HG02588 (cell line): ENCODE data around the gene HSPE1.
"Not testable (repeated sequence)": the region's sequence is repeated elsewhere in the genome, so short reads cannot be mapped to it uniquely, and the experiment has no call there.

Source experiments
- ATAC-seq: cut with Tn5 transposase; IDR thresholded peaks from one replicate; pipeline ENCODE4 v1.9.1; 2021; ENCODE audit warnings: mild to moderate bottlenecking, moderate library complexity; ENCODE audit not compliant: unreplicated experiment

HSPE1 gene

DNA sequence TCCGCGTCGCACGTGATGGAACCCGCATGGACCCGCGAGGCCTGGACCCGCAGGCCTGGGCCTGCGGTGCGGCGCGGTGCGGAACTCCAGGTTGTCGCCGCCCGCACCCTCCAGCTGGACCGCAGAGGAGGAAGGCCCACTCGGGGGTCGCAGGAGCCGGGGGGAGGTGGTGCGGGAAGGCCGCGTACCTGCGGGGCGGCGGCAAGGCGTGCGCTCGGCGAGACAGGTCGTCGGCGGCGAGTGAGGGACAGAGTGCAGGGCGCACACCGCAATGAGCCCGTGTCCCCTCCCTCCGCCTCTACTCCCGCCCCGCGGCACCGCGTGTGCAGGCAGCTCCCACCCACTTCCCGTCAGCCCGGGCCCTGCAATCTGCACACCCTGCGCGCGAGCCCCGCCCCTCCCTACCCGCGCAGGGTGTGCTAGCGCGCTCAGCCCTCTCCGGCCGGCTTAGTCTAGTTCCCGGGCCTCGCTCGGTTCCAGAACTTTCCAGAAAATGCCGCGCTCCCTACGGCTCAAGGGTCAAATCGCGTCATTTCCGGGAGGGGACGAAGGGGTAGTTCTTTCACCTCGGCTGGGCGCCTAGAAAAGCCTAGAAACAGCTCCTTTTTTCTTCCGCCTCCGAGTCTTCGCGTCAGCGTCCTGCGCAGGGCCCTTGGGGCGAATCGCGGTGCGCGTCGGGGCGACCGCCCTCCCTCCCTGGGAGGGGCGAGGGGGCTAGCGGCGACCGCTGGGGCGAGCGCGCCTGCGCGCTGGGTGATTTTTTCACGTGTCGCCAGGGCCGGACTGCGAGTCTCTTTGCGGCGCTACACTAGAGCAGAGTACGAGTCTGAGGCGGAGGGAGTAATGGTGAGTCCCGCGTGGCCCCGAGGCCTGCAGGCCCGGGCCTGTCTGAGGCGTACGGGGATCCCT is at the start of gene HSPE1, which contains the start of gene HSPD1:
Gene HSPE1 (plus strand): TSS at position 786 of the 909 bp plus-strand sequence. CDS start 58 bp downstream, at position 844.
Gene HSPD1 (minus strand): TSS at position 247 of the 909 bp plus-strand sequence. CDS start 992 bp downstream, outside the sequence.
- peak; percentile 80 for ATAC-seq

DNA sequence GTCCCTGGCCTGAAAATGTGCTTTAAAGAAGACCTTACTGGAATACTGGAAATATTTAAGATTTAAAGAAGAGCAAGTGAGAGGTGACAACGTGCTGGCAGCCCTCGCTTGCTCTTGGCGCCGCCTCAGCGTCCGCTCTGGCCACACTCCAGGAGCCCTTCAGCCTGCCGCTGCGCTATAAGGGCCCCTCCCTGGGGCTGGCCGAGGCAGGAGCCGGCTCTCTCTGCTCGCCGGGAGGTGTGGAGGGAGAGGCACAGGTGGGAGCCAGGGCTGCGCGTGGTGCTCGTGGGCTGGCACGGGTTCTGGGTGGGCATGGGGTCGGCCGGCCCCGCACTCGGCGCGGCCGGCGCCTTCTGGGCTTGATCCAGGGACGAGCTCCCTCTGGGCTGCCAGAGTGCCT is 49.7 kb upstream of the HSPE1 start:
- ATAC-seq = no peak

DNA sequence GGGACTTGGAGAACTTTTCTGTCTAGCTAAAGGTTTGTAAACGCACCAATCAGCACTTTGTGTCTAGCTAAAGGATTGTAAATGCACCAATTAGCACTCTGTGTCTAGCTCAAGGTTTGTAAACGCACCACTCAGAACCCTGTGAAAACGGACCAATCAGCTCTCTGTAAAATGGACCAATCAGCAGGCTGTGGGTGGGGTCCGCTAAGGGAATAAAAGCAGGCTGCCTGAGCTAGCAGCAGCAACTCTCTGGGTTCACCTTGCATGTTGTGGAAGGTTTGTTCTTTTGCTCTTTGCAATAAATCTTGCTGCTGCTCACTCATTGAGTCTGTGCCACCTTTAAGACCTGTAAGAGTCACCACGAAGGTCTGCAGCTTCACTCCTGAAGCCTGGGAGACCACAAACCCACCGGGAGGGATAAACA is 49.2 kb upstream of the HSPE1 start:
- ATAC-seq = not testable (repeated sequence)

DNA sequence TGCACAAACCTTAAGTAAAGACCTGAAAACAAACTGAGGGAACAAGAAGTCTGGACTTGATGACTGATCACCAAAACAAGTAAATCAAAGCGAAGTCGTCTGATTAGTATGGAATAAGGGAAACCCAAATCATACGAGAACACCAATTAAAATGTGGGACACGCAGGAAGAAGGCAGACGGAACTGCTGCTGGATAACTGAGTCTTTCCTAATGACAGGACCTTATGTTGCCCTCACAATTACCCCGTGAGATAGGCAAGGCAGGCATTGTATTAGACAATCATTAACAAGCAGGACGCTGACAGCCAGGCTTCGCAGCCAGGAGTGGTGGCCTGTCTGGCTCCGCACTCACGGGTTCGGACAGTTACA is 47.4 kb upstream of the HSPE1 start:
- ATAC-seq = no peak

DNA sequence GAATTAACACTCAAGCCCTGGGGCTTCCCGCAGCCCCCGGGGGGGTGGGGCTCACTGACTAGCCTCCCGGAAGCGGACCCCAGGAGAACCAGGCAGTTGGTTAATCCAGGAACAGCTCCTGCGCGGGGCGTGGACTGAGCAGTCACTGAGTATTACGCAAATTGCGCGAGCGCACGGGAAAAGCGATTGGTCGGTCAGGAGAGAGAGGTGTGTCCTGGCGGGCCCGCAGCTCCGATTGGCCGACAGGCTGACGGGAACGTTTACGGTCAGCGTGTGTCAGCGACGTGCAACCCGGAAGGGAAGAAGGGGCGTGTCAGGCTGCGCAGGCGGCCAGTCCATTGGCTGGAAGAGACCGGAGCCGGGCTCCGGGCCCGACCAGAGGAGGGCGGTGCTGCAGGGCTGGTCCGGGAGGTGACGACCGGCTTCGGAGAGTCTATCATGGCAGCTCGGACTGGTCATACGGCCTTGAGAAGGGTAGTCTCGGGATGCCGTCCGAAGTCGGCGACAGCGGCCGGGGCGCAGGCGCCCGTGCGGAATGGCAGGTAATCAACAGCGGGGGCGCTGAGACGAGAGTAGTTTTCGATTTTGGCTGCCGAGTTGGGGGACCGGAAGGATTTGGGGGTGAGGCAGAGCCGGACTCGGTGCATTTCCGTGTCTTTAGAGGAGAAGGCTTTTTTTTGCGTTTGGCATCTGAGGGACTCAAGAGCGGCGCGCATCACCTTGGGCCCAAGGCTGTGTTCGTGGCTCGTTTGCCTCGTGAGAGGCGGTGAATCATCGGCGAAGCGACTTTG is 46.9 kb upstream of the HSPE1 start, which contains the start of gene COQ10B:
Gene COQ10B (plus strand): TSS at position 430 of the 791 bp plus-strand sequence. CDS start 9 bp downstream, at position 439.
- ATAC-seq = peak; percentile 93

DNA sequence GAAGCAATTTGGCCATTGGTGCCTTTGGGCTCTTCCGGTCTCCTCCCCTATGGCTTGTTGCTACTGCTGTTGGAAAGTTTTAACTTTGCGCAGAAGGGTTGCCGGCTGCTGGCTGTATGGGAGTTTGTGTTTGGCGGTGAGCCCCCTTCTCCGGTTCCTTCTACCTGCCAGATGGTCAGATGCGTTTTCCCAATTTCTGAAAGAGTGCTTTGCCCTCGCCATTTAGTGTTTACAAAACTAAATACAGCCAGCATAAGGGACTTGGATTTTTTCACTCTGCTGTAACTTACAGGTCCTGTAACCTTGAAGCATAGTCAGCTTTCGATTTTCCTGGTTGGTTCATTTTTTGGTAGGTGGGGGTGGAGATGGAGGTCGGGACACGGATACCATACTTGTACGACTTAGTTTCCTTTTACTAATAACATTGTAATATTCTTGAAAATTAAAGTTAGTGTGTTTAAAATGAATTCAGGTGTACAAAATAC is 46.2 kb upstream of the HSPE1 start:
- peak; percentile 22 for ATAC-seq

DNA sequence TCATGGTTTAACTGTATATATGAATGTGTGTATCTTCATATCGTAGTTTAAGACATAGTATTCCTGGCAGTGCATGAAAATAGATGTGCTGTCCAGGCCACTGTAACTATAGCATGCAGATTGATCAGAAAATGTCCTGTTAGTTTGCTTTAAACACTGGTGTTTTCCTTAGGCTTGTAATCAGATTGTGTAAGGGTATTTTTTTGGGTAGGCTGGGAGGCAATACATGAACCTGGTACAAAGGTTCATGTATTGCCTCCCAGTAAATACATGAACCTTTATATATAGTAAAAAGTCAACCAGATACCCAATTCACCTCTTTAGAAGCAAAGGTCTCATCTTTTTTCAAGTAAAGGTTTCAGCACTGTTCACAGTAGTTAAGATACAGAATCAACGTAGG is 45.3 kb upstream of the HSPE1 start:
- no peak for ATAC-seq

DNA sequence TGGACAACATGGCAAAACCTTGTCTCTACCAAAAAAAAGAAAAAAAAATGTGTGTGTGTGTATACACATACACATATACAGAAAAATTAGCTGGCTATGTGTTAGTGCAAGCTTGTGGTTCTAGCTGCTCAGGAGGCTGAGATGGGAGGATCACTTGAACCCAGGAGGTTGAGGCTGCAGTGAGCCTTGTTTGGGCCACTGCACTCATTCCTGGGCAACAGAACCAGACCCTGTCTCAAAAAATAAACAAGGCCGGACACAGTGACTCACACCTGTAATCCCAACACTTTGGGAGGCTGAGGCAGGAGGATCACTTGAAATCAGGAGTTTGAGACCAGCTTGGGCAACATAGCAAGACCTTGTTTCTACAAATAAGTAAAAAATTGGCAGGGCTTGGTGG is 44.8 kb upstream of the HSPE1 start:
- ATAC-seq = no peak

DNA sequence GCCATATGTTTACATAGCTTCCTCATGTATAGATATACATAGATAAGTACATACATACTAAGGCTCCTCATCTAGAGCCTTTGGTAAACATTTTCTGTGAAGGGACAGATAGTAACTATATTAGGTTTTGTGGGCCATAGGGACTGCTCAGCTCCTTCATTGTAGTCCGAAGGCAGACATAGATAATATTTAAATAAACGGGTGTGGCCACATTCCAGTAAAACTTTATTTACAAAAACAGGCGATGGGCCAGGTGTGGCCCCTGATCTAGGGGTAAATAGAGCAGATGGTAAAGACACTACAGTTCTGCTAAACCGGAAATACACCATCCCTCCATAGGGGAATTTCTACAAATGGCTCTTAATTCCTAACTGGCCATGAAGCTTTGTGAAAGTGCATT is 39.5 kb upstream of the HSPE1 start:
- ATAC-seq = no peak

DNA sequence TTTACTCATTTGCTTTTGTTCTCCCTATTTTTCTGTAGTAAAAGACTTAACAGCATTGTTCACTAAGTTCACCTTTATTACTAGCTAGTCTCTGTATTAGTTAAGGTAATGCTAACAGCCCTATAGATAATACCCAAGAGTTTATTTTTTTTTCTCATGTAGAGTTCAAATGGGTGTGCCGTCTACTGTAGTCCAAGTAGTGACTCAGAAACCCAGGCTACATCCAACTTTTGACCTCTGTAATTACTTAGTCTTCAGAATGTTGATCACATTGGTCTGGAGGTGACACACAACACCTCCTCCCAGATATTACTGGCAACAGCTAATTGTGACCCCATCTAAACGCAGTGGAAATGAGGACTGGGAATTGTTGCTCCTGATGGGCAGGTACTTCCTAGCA is 39.1 kb upstream of the HSPE1 start:
- no peak for ATAC-seq

DNA sequence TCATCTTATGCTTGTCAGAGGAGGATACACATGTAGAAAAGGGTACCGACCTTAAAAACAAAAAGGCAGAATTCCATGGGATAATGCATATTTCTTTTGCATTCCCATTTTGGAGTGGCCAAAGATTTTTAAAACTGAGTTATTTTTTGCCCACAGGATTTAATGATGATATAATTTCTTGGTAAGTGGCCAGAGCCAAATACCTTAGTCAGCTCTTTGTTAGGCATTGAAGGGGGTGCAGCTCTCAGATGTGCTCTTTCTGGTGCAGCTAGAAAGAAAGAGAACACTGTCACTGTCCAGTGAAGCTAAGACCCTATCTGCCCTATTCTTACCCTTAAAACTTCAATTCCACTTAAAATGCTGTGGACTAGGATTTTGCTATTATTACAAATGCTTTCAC is 36.0 kb upstream of the HSPE1 start:
- no peak for ATAC-seq

DNA sequence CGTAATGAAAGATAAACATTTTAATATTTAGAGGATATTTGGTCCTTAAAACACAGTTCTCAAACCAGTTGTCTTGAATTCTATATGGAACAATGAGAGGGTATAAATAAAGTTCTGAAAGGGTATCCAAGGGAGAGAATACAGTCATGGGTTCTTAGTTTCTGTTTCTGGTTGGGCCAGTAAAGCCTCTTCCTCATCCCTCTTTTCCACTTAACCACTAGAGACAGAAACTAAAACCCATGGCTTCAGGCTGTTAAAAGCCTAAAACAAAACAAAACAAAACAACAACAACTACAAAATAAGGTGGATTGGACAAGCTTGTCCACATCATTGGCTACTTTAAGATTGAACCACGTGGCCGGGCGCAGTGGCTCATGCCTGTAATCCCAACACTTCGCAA is 28.0 kb upstream of the HSPE1 start:
- no peak for ATAC-seq

DNA sequence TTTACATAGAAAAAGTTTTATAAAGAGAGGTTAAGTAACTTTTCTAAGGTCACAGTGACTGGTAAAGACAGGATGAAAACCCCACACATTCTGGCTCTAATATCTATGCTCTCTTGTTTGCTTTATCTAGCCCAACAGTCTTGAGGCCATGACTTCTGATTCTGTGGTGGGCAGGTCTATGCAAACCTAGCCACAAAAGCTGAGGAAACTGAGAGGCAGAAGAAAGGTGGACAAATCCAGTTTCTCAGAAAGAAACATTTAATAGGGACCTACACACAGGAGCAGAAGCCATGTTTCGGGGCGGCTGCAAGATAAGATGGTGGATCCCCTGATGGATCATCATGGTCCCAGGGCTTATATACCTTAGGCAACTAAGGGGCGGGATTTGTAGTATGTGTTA is 22.4 kb upstream of the HSPE1 start:
- no peak for ATAC-seq

DNA sequence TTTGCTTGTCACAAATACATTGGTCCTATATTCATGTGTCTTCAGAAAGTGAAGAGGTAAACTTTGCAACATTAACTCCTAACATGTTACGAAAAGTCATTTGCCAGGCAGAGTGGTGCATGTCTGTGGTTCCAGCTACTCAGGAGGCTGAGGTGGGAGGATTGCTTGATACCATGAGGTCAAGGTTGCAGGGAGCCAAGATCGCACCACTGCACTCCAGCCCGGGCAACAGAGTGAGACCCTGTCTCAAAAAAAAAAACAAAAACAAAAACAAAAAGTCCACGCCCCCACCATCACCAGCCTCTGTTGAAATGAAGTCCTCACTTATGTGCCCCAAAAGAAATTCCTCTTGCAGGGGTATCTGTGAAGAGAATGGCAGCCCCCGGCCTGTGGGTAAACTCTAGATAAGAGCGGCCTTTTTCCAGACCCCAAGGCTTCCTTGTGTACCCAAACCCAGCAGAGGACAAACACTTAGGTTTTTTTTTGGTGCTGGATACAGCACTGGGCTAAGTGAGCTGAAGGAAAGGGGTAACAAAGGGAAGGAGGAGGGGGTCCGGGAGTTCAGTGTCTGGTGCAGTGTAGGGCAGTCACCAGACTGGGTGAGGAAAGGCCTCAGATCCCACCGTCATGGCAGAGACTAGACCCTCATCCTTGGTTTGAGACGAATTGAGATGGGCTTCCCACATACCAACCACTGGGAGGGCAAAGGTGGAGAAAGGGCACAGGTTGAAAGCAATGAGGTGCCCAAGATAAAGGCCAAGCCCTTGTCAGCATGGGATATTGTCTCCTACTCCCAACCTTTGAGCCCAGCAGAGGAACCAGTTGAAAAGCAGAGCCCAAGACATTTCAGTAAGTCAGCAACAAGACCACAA is 19.8 kb upstream of the HSPE1 start:
- no peak for ATAC-seq

DNA sequence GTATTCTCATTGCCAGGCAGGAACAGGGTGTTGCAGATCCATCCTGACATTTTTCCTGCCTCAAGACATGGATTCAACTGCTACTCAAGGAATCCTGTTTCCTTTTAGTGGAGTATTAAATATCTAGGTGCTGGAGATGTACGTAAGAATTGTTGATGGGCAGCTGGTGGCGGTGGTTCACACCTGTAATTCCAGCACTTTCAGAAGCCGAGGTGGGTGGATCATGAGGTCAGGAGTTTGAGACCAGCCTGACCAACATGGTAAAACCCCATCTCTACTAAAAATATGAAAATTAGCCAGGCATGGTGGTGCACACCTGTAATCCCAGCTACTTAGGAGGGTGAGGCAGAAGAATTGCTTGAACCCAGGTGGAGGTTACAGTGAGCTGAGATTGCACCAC is 15.9 kb upstream of the HSPE1 start:
- ATAC-seq = not testable (repeated sequence)

DNA sequence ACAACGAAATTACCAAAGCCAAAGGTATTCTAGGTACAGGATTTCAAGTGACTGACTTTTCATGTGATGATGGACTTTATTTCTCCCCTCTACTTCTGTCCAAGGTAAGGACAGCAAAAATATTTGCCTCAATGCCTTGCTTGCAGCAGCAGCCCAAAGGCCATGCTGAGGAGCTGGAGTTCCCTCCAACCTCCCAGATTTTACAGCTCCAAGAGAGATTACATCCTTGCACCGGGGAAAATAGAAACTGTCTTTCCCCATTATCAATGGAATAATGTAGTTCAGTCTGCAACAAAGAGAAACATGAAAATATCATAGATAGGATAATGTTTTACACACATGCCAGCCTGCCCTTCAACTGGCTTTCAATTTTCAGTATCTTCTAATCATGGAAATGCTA is 14.0 kb upstream of the HSPE1 start:
- no peak for ATAC-seq

DNA sequence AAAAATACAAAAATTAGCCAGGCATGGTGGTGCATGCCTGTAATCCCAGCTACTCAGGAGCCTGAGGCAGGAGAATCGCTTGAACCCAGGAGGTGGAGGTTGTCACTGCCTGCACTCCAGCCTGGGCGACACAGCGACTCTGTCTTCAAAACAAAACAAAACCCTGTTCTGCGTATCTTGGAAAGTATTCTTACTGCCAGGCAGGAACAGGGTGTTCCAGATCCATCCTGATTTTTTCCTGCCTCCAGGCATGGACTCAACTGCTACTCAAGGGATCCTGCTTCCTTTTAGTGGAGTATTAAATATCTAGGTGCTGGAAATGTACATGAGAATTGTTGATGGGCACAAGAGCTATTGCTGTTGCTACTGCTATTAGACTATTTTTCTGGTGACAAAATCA is 12.8 kb upstream of the HSPE1 start:
- ATAC-seq = no peak

DNA sequence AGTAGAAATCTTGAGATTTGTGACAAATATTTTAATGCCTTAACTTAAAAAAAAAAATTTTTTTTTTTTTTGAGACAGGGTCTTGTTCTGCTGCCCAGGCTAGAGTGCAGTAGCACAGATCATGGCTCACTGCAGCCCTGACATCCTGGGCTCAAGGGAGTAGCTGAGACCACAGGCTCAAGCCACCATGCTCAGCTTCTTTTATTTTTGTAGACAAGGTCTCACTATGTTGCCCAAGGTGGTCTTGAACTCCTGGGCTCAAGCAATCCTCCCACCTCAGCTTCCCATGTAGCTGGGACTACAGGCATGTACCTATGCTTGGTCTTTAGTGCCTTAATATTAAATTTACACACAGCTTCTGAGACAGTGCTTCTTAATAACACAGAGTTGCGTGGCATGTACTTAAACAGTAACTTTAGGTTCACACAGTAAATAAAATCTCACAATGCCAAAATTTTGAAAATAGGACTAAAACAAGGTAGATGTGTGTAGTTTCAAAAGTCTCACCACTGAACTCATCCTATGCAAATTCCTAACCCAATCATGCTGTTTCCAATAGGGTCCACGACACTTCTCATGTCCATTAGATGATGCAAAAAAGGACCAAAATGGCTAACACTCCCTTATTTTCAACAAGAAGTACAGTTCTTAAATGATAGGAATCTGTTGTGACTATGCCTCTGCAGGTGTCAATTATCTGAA is 4.6 kb upstream of the HSPE1 start:
- ATAC-seq = no peak

DNA sequence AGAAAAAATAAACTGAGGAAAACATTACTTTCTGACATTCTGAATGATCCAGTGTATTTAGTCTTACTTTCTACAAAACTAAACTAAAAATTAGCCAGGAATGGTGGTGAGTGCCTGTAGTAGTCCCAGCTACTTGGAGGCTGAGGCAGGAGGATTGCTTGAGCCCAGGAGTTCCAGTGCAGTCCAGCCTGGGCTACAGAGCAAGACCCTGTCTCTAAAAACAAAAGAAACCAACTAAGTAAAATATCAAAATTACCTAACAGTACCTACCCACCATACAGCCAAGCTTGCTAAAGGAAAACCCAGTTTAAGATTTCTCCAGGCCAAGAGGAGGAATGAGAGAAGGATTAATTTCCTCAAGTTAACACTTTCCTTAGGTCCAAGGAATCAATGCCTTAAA is 3.5 kb upstream of the HSPE1 start:
- no peak for ATAC-seq

DNA sequence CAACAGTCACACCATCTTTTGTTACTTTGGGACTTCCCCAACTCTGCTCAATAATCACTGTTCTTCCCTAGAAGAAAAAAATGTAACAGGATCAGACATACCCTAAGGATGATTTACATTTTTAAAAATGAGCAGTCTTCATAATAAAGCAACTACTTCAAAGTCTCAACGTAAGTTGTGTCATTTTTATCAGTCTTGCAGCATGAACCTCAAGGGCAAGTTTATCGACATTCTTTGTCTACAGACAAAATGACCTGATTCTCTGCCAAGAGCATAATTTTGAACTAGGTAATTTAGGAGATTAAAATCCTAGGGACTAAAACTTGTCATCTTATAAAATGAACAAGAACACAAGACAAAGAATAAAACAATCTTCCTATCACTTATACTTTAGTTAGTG is 2.9 kb upstream of the HSPE1 start:
- ATAC-seq = no peak
